HepG2 (cell line): ENCODE data around the gene VSX1. TPM values are rescaled to one million over a fixed set of nuclear protein-coding genes. Genes with fewer than 3 reads are reported as not detected.

Experiments
- ATAC-seq: fragments of 200-7000 bp; cut with Tn5 transposase; 3 replicates; pipeline ENCODE4 v1.9.1; 2020; ENCODE audit warnings: mild to moderate bottlenecking, moderate library complexity
- BruUV-seq: library from RNA; stranded (reverse); fragments of 400-500 nt; replicated peaks from 2 replicates; lab custom pipeline; 2021; lab: Mats Ljungman, UMichigan
- CTCF ChIA-PET: fragments of 300-600 bp; formaldehyde crosslinking; extraction: SDS; loops from one replicate; lab custom pipeline; 2021; ENCODE audit warnings: low total read pairs, inconsistent platforms, low intra/inter-chr PET ratio; lab: Yijun Ruan, JAX
- POLR2A ChIA-PET: fragments of 350-600 bp; sonication (Branson Sonifier 250); formaldehyde crosslinking; loops from one replicate; lab custom pipeline; 2020; ENCODE audit warnings: antibody characterized with exemption, inconsistent platforms; lab: Yijun Ruan, JAX
- DNase-seq: peaks from one replicate; pipeline ENCODE4 v3.0.0-alpha.2; 2015; ENCODE audit warnings: low spot score
- FAIRE-seq: peaks from 3 replicates; lab custom pipeline; 2011; peaks lifted over from hg19 to GRCh38; lab: Jason Lieb, UNC
- H2AFZ ChIP-seq: one replicate; pipeline ENCODE4 v1.6.1; 2011; ENCODE audit warnings: low read length, inconsistent platforms
- H3K27ac ChIP-seq: fragments of 300-600 bp; 3 replicates; pipeline ENCODE4 v1.8.0; 2011; ENCODE audit warnings: mixed run types, mild to moderate bottlenecking, mixed read lengths, low read length, inconsistent platforms; ENCODE audit not compliant: insufficient read depth; ENCODE audit errors: extremely low read length
- H3K27me3 ChIP-seq, 2 experiments: fragments of 200-600 bp in 1 of 2; 2 replicates in 1 of 2; 3 replicates in 1 of 2; pipeline versions ENCODE4 v1.6.0 to v1.8.0; 2011; ENCODE audit warnings: low read length in 2 of 2, mild to moderate bottlenecking in 2 of 2, moderate library complexity in 2 of 2, inconsistent platforms in 1 of 2; ENCODE audit not compliant: insufficient read depth in 2 of 2, control insufficient read depth in 1 of 2
- H3K36me3 ChIP-seq, 2 experiments: fragments of 200-600 bp in 1 of 2; replicated peaks in 1 of 2; 2 replicates in 1 of 2; 3 replicates in 1 of 2; pipeline versions ENCODE4 v1.5.1 to v1.8.0; 2011; ENCODE audit warnings: low read length in 2 of 2, inconsistent platforms in 1 of 2; ENCODE audit not compliant: insufficient read depth in 2 of 2, control insufficient read depth in 1 of 2
- H3K4me1 ChIP-seq: 2 replicates; pipeline ENCODE4 v1.5.1; 2012; ENCODE audit warnings: low read length, inconsistent platforms; ENCODE audit not compliant: insufficient read depth
- H3K4me2 ChIP-seq: 2 replicates; pipeline ENCODE4 v1.6.0; 2011; ENCODE audit warnings: low read depth, low read length, inconsistent platforms
- H3K4me3 ChIP-seq, 3 experiments: fragments of 200-600 bp in 1 of 3; sonication (generic), shearing (Covaris generic) in 1 of 3; replicated peaks in 1 of 3; 2 replicates each; pipeline ENCODE4 v1.5.1; 2011 to 2016; ENCODE audit warnings: low read length in 3 of 3, inconsistent platforms in 2 of 3, low read depth in 2 of 3, mild to moderate bottlenecking in 2 of 3, control low read depth in 1 of 3, mixed read lengths in 1 of 3; ENCODE audit not compliant: insufficient read depth in 1 of 3
- H3K79me2 ChIP-seq: one replicate; pipeline ENCODE4 v1.6.1; 2011; ENCODE audit warnings: low read length, inconsistent platforms; ENCODE audit not compliant: insufficient read depth
- H3K9ac ChIP-seq: 2 replicates; pipeline ENCODE4 v1.6.0; 2011; ENCODE audit warnings: mild to moderate bottlenecking, low read depth, low read length, inconsistent platforms; ENCODE audit not compliant: insufficient read depth
- H3K9me3 ChIP-seq: 2 replicates; pipeline ENCODE4 v1.5.1; 2012; ENCODE audit warnings: mild to moderate bottlenecking, low read length
- H4K20me1 ChIP-seq: 2 replicates; pipeline ENCODE4 v1.6.0; 2011; ENCODE audit warnings: inconsistent platforms, mild to moderate bottlenecking, low read length, moderate library complexity; ENCODE audit not compliant: insufficient read depth
- BHLHE40 ChIP-seq: IDR thresholded peaks from 2 replicates; pipeline ENCODE4 v1.6.1; 2011; ENCODE audit warnings: low read length, improper control_type of control experiment
- HES4 ChIP-seq: sonication (generic); formaldehyde crosslinking; IDR thresholded peaks from 2 replicates; pipeline ENCODE4 v1.9.0; 2021; ENCODE audit warnings: mild to moderate bottlenecking, missing genetic modification reagents, borderline replicate concordance
- KMT2B ChIP-seq: IDR thresholded peaks from 2 replicates; pipeline ENCODE4 v1.6.1; 2016; ENCODE audit warnings: missing genetic modification reagents, missing compliant biosample characterization
- MXD4 ChIP-seq: IDR thresholded peaks from 2 replicates; pipeline ENCODE4 v1.6.1; 2016; ENCODE audit warnings: mild to moderate bottlenecking, missing biosample characterization, missing genetic modification reagents
- NFIB ChIP-seq: sonication (generic); formaldehyde crosslinking; IDR thresholded peaks from 2 replicates; pipeline ENCODE4 v1.9.0; 2021; ENCODE audit warnings: missing genetic modification reagents, mild to moderate bottlenecking, borderline replicate concordance
- SMAD3 ChIP-seq: sonication (generic); formaldehyde crosslinking; IDR thresholded peaks from 2 replicates; pipeline ENCODE4 v1.4.0; 2020; ENCODE audit warnings: missing genetic modification reagents
- SP4 ChIP-seq: sonication (generic); formaldehyde crosslinking; IDR thresholded peaks from 2 replicates; pipeline ENCODE4 v1.8.1; 2023; ENCODE audit warnings: mild to moderate bottlenecking, missing genetic modification reagents
- ZKSCAN8 ChIP-seq: IDR thresholded peaks from 2 replicates; pipeline ENCODE4 v1.6.1; 2016; ENCODE audit warnings: borderline replicate concordance, missing genetic modification reagents, missing compliant biosample characterization
- ZNF263 ChIP-seq: sonication (generic); formaldehyde crosslinking; IDR thresholded peaks from 2 replicates; pipeline ENCODE4 v1.4.0; 2020; ENCODE audit warnings: missing genetic modification reagents
- ZNF274 ChIP-seq: sonication (generic); formaldehyde crosslinking; IDR thresholded peaks from 2 replicates; pipeline ENCODE4 v1.5.1; 2020; ENCODE audit warnings: mild to moderate bottlenecking, missing genetic modification reagents
- ZNF331 ChIP-seq: sonication (generic); formaldehyde crosslinking; IDR thresholded peaks from 2 replicates; pipeline ENCODE4 v1.4.0; 2020; ENCODE audit warnings: missing genetic modification reagents
- ZNF737 ChIP-seq: sonication (generic); formaldehyde crosslinking; IDR thresholded peaks from 2 replicates; pipeline ENCODE4 v1.5.0; 2020; ENCODE audit warnings: missing genetic modification reagents, mild to moderate bottlenecking, borderline replicate concordance
- WGBS: methylation state at CpG from one replicate; pipeline ENCODE4 v1.1.6; 2017; ENCODE audit warnings: low lambda C conversion rate; 5-methylcytosine and 5-hydroxymethylcytosine counted together
- in situ Hi-C: cut with HindIII; loops from 2 replicates; pipeline ENCODE4 v1.10.0; 2017; ENCODE audit warnings: low pct_unique_long_range_greater_than_20kb; ENCODE audit not compliant: extremely low pct_ligation_motif_present
- intact Hi-C: fragments of 100-400 bp; cut with micrococcal nuclease; formaldehyde crosslinking; loops from one replicate; pipeline ENCODE4 v1.10.0; 2022; ENCODE audit not compliant: unreplicated experiment
- polyA plus RNA-seq, 8 experiments: library from polyadenylated mRNA; depleted of rRNA in 3 of 8; stranded (reverse) in 7 of 8; unstranded in 1 of 8; fragments of >200 nt; fragmentation: Illumina TruSeq in 4 of 8; extraction: Trizol in 4 of 8; gene quantifications; 2 replicates each; pipeline versions ENCODE4 v1.2.1 to v1.2.3, GENCODE V29; 2011 to 2016; ENCODE audit warnings: low read depth in 4 of 8, missing spikeins in 1 of 8, mixed read lengths in 1 of 8; ENCODE audit not compliant: insufficient read depth in 1 of 8
- total RNA-seq, 5 experiments: library from RNA; depleted of rRNA; stranded (reverse); fragments of >200 nt; fragmentation: Illumina TruSeq; extraction: Trizol; gene quantifications; 2 replicates each; pipeline ENCODE4 v1.2.3, GENCODE V29; 2016; ENCODE audit warnings: low read depth in 1 of 5
- TF ChIP-seq, protein P1 (sequence below): sonication (generic); formaldehyde crosslinking; IDR thresholded peaks from 2 replicates; pipeline ENCODE4 v1.4.0; 2020; ENCODE audit warnings: missing genetic modification reagents
- TF ChIP-seq, protein P2 (sequence below): sonication (generic); formaldehyde crosslinking; IDR thresholded peaks from 2 replicates; pipeline ENCODE4 v1.4.0; 2020; ENCODE audit warnings: missing genetic modification reagents

VSX1 gene
- total and polyA plus RNA-seq, 2 of the 13 experiments (the other 11 are each of a cell fraction or from before 2014, with no cell fraction given): 0.04 TPM; not detected in 1

GRCh38 chr20:25084626-25085187, 2.8 kb upstream of the VSX1 start:
- Histone ChIP-seq H3K9me3 (no peaks in the 10 kb centered on the region), H4K20me1 (no peaks in the 10 kb centered on the region; the same call in 1 of the 2 replicates), H3K4me2 (no peak overlapping the region), H2AFZ (no peak overlapping the region), H3K27ac (no peak overlapping the region), H3K36me3 (no peaks in the 10 kb centered on the region), H3K4me1 (no peaks in the 10 kb centered on the region), H3K4me3 (no peak overlapping the region), H3K27me3 (peaks cover 20 to 77% of the 10 kb centered on the region in 2 experiments), H3K9ac (no peak overlapping the region), H3K79me2 (no peaks in the 10 kb centered on the region)
- FAIRE-seq (no peak), DNase-seq (no peak), ATAC-seq (no peak)
- POLR2A ChIA-PET: no interaction called here
- in situ Hi-C loops: loop anchor here (5.0 kb wide), 1 partner anchor 93 kb away; no protein-coding TSS in a partner anchor
- CTCF ChIA-PET: no interaction called here
- TF ChIP-seq NFIB (CRISPR knock-in tag) (no peak), ZNF274 (CRISPR knock-in tag) (0 out of 2 replicates have a peak, but pooled peaks have one; percentile 40)
- intact Hi-C loops: no loop called here
- 30% methylated on average over 33 of the region's 36 CpGs for WGBS
- no TSS peak for BruUV-seq

DNA sequence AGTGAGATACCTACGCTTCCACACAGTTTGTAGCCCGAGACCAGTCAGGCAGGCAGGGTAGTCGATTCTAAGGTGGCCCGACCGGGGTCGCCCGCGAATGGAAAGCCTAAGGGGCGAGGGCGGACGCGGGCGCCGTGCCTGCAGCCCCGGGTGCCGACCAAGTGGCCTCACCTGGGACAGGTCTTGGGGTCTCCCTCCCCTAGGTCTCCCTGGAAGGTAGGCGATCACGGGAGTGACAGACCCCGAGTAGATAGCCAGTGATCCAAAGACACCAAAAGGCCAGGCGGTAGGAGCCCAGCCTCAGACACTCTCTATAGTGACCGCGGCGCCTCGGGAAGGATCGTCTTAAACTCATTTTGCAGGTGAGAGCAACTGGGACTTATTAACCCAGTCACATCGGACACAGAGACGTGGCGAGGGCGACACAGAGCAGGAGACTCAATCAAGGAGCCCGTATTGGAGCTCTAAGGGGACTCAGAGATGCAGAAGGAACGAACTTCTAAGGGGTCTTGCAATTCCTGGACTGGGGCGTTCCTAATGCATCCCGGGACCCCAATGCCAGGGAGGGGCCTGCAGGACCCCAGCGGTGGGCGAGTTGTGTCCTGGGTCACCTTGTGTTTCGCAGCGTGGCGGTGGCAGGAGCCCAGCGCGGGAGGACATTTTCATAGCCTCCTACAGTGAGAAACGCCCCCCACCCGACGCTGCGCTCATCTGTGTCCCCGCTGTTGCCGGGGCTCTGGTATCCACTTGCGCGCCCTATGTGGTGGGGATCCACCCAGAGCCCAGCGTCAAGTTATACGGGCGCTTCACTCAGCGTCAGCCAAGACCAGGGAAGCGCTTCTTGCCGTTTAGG, 2.1 kb upstream of the VSX1 start:
- CTCF ChIA-PET: no interaction called here
- no peak for DNase-seq
- no peaks in the 10 kb centered on the region for H3K4me1 ChIP-seq
- intact Hi-C loops (no loop called here), in situ Hi-C loops (loop anchor here (5.0 kb wide), 1 partner anchor 93 kb away; no protein-coding TSS in a partner anchor)
- no peak for FAIRE-seq
- no peak overlapping the region for H3K4me3 ChIP-seq
- no peak overlapping the region for H3K9ac ChIP-seq
- H3K27me3 ChIP-seq: peaks cover 18 to 80% of the 10 kb centered on the region in 2 experiments
- no peak overlapping the region for H3K27ac ChIP-seq
- no peak for ATAC-seq
- H3K79me2 ChIP-seq: no peaks in the 10 kb centered on the region
- H2AFZ ChIP-seq: no peak overlapping the region
- no TSS peak for BruUV-seq
- H3K9me3 ChIP-seq: no peaks in the 10 kb centered on the region
- POLR2A ChIA-PET: no interaction called here
- H4K20me1 ChIP-seq: no peaks in the 10 kb centered on the region; the same call in 1 of the 2 replicates
- no peaks in the 10 kb centered on the region for H3K36me3 ChIP-seq
- WGBS: 51% methylated on average over 53 of the region's 54 CpGs
- no peak overlapping the region for H3K4me2 ChIP-seq
- TF ChIP-seq, protein P1, sequence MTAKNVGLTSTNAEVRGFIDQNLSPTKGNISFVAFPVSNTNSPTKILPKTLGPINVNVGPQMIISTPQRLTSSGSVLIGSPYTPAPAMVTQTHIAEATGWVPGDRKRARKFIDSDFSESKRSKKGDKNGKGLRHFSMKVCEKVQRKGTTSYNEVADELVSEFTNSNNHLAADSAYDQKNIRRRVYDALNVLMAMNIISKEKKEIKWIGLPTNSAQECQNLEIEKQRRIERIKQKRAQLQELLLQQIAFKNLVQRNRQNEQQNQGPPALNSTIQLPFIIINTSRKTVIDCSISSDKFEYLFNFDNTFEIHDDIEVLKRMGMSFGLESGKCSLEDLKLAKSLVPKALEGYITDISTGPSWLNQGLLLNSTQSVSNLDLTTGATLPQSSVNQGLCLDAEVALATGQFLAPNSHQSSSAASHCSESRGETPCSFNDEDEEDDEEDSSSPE (CRISPR knock-in tag): no peak
- TF ChIP-seq ZKSCAN8 (CRISPR knock-in tag) (no peak), BHLHE40 (no peak), HES4 (CRISPR knock-in tag) (no peak), ZNF331 (CRISPR knock-in tag) (no peak), MXD4 (no peak), SP4 (CRISPR knock-in tag) (no peak), ZNF737 (CRISPR knock-in tag) (no peak), SMAD3 (CRISPR knock-in tag) (no peak), ZNF263 (CRISPR knock-in tag) (no peak), KMT2B (CRISPR knock-in tag) (no peak)
- TF ChIP-seq, protein P2, sequence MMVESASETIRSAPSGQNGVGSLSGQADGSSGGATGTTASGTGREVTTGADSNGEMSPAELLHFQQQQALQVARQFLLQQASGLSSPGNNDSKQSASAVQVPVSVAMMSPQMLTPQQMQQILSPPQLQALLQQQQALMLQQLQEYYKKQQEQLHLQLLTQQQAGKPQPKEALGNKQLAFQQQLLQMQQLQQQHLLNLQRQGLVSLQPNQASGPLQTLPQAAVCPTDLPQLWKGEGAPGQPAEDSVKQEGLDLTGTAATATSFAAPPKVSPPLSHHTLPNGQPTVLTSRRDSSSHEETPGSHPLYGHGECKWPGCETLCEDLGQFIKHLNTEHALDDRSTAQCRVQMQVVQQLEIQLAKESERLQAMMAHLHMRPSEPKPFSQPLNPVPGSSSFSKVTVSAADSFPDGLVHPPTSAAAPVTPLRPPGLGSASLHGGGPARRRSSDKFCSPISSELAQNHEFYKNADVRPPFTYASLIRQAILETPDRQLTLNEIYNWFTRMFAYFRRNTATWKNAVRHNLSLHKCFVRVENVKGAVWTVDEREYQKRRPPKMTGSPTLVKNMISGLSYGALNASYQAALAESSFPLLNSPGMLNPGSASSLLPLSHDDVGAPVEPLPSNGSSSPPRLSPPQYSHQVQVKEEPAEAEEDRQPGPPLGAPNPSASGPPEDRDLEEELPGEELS (CRISPR knock-in tag): no peak
